ENCODE results near the gene RER1. TPM values are rescaled to one million over a fixed set of nuclear protein-coding genes. Genes with fewer than 3 reads are reported as not detected.

RER1 gene
- total RNA-seq, 4 donors from 2014 or later, result 42.9 to 141 (median 120) TPM

- DNase-seq, result no peak
- Histone ChIP-seq H3K27ac (no peak overlapping the region), H3K4me3 (no peak overlapping the region)
Measured at GRCh38 chr1:2360588-2361364, 30.9 kb upstream of the RER1 start.

GRCh38 chr1:2363847-2364513, 27.7 kb upstream of the RER1 start:
- Histone ChIP-seq H3K9me3 (no peaks in the 10 kb centered on the region), H3K36me3 (no peaks in the 10 kb centered on the region), H3K27me3 (no peaks in the 10 kb centered on the region), H3K4me3 (no peak overlapping the region), H3K27ac (no peak overlapping the region), H3K4me1 (no peaks in the 10 kb centered on the region)
- no peak for DNase-seq
- TF ChIP-seq CTCF (IDR thresholded peaks at IDR 0.05), result no peak
- no peak for TF ChIP-seq POLR2A (IDR thresholded peaks at IDR 0.05)

More at GRCh38 chr1:2360588-2361364, 30.9 kb upstream of the RER1 start:
- no peak for TF ChIP-seq POLR2A (IDR thresholded peaks at IDR 0.05)
- no peak for TF ChIP-seq CTCF (IDR thresholded peaks at IDR 0.05)
- Histone ChIP-seq H3K4me1 (no peaks in the 10 kb centered on the region), H3K9me3 (no peaks in the 10 kb centered on the region), H3K27me3 (no peaks in the 10 kb centered on the region), H3K36me3 (no peaks in the 10 kb centered on the region)

- no peak for DNase-seq
- Histone ChIP-seq H3K4me1 (no peaks in the 10 kb centered on the region), H3K4me3 (no peak overlapping the region), H3K36me3 (no peaks in the 10 kb centered on the region), H3K9me3 (no peaks in the 10 kb centered on the region), H3K27me3 (no peaks in the 10 kb centered on the region), H3K27ac (no peak overlapping the region)
- TF ChIP-seq CTCF (IDR thresholded peaks at IDR 0.05) (no peak), POLR2A (IDR thresholded peaks at IDR 0.05) (no peak)
Measured at GRCh38 chr1:2368053-2368744, 23.4 kb upstream of the RER1 start.

GRCh38 chr1:2372551-2373490, 18.8 kb upstream of the RER1 start:
- Histone ChIP-seq H3K4me3 (no peak overlapping the region), H3K9me3 (no peaks in the 10 kb centered on the region), H3K27me3 (no peaks in the 10 kb centered on the region), H3K4me1 (no peaks in the 10 kb centered on the region), H3K36me3 (no peaks in the 10 kb centered on the region), H3K27ac (no peak overlapping the region)
- peak in 1 of 3 donors; percentile 35 for DNase-seq
- TF ChIP-seq POLR2A (IDR thresholded peaks at IDR 0.05) (no peak), CTCF (IDR thresholded peaks at IDR 0.05) (no peak)
